Diencephalon (tissue), 1 donor: ENCODE results near the gene MS4A4E. TPM values are rescaled to one million over a fixed set of nuclear protein-coding genes. Genes with fewer than 3 reads are reported as not detected.

Source experiments
- small RNA-seq: library from RNA; depleted of rRNA; stranded (forward); fragments of <200 nt; gene quantifications from one replicate; pipeline ENCODE3, GENCODE V24; 2014
- total RNA-seq: library from RNA; depleted of rRNA; stranded (reverse); fragments of >200 nt; gene quantifications from one replicate; pipeline ENCODE4 v1.2.3, GENCODE V29; 2014

The MS4A4E gene
- not detected for total RNA-seq

DNA sequence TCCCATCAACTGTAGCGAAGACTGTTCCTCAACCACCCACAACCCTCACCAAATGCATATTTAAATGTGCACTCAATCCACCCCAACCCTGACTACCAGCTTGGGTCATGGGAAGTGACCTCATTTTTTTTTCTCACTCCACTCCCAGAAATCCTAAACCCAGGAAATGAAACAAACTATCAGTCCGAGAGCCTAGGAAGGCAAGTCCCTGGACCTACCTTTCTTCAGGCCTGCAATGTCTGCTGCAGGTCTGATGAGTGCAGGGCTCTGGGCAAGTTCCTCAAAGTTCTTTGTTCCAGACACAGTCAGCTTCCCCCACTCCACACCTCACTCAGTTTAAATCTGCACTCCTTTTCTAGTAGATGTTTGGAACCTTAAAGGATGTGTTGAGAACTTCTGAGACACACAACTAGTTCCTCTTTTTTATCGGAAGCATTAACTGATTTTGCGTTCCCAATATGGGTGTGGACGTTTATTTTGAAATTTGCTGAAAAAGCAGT lies at the start of gene MS4A4E:
TSS of gene MS4A4E (minus strand) at position 398 of the 500 bp plus-strand sequence. CDS start 13,082 bp downstream, outside the sequence.

DNA sequence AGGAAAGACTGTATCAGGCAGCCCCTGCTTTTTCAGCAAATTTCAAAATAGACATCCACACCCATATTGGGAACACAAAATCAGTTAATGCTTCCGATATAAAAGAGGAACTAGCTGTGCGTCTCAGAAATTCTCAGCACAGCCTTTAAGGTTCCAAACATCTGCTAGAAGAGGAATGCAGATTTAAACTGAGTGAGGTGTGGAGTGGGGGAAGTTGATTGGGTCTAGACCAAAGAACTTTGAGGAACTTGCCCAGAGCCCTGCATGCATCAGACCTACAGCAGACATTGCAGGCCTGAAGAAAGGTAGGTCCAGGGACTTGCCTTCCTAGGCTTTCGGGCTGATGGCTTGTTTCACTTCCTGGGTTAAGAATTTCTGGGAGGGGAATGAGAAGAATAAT lies 37.5 kb upstream of the MS4A4E start, which contains the start of gene MS4A4A:
TSS of gene MS4A4A (plus strand) at position 255 of the 400 bp plus-strand sequence. CDS start at position 265, 10 bp downstream.

GRCh38 chr11:60182541-60183330 lies 60.2 kb downstream of the MS4A4E start, which contains the start of gene MS4A6A:
Gene MS4A6A, minus strand, starts transcription at chr11:60183083. Its CDS starts 1,356 bp downstream, at chr11:60181727.

Small RNA genes lying within 50 kb of the gene (small RNA-seq; reads per million reads assigned to genes)
- not detected for gene MIR6503

Other genes with a start within 250 kb of the MS4A4E start
- gene OOSP4B, start 226.0 kb downstream of the MS4A4E start, total RNA-seq, result not detected
- gene OOSP2, start 202.7 kb downstream of the MS4A4E start, total RNA-seq, result not detected
- 1.6 TPM for gene MS4A3, start 186.5 kb downstream of the MS4A4E start, total RNA-seq
- gene MS4A2, start 154.5 kb downstream of the MS4A4E start, total RNA-seq, result under 0.01 TPM
- gene MS4A6A, start 60.1 kb downstream of the MS4A4E start, total RNA-seq, result 2.5 TPM
- 2.1 TPM for gene MS4A4A, start 37.5 kb upstream of the MS4A4E start, total RNA-seq
- gene MS4A6E, start 84.1 kb upstream of the MS4A4E start, total RNA-seq, result not detected
- gene MS4A7, start 135.4 kb upstream of the MS4A4E start, total RNA-seq, result 2.1 TPM
- not detected for gene MS4A14, start 153.3 kb upstream of the MS4A4E start, total RNA-seq
- not detected for gene MS4A5, start 186.4 kb upstream of the MS4A4E start, total RNA-seq
- gene MS4A1, start 212.7 kb upstream of the MS4A4E start, total RNA-seq, result 0.23 TPM
- gene MS4A12, start 249.6 kb upstream of the MS4A4E start, total RNA-seq, result not detected